GM18502 (cell line): ENCODE measurements around the gene LUC7L2.
"Not testable (repeated sequence)": the region's sequence is repeated elsewhere in the genome, so short reads cannot be mapped to it uniquely, and the experiment has no call there.

Experiments
- ATAC-seq: cut with Tn5 transposase; IDR thresholded peaks from one replicate; pipeline ENCODE4 v1.9.1; 2021; ENCODE audit warnings: mild to moderate bottlenecking; ENCODE audit not compliant: unreplicated experiment, poor library complexity

Gene LUC7L2

GRCh38 chr7:139436806-139437205 lies 77.1 kb downstream of the LUC7L2 start:
- no peak for ATAC-seq

GRCh38 chr7:139439375-139439774 lies 79.7 kb downstream of the LUC7L2 start:
- ATAC-seq: no peak

- ATAC-seq: no peak
These were observed 82.3 kb downstream of the LUC7L2 start for GRCh38 chr7:139441961-139442360.

GRCh38 chr7:139446051-139446890 lies 86.6 kb downstream of the LUC7L2 start:
- ATAC-seq: no peak

GRCh38 chr7:139450851-139451250 lies 91.2 kb downstream of the LUC7L2 start:
- no peak for ATAC-seq

- ATAC-seq: no peak
These were observed 91.9 kb downstream of the LUC7L2 start for GRCh38 chr7:139451638-139452037.

- ATAC-seq: no peak
These were observed 93.4 kb downstream of the LUC7L2 start for GRCh38 chr7:139452958-139453672.

- no peak for ATAC-seq
These were observed 94.1 kb downstream of the LUC7L2 start for GRCh38 chr7:139453673-139454321.

GRCh38 chr7:139455789-139456188 lies 96.1 kb downstream of the LUC7L2 start:
- no peak for ATAC-seq

- ATAC-seq: no peak
These were observed 96.8 kb downstream of the LUC7L2 start for GRCh38 chr7:139456511-139456910.

GRCh38 chr7:139457153-139457946 lies 97.7 kb downstream of the LUC7L2 start:
- no peak for ATAC-seq

GRCh38 chr7:139463421-139463820 lies 103.7 kb downstream of the LUC7L2 start:
- ATAC-seq: not testable (repeated sequence)

- not testable (repeated sequence) for ATAC-seq
These were observed 104.8 kb downstream of the LUC7L2 start for GRCh38 chr7:139464511-139464910.

- ATAC-seq: not testable (repeated sequence)
These were observed 105.4 kb downstream of the LUC7L2 start for GRCh38 chr7:139465072-139465471.

GRCh38 chr7:139467729-139468128 lies 108.0 kb downstream of the LUC7L2 start:
- ATAC-seq: not testable (repeated sequence)

- not testable (repeated sequence) for ATAC-seq
These were observed 108.6 kb downstream of the LUC7L2 start for GRCh38 chr7:139468281-139468680.

- no peak for ATAC-seq
These were observed 112.2 kb downstream of the LUC7L2 start for GRCh38 chr7:139471740-139472353.
